Activated CD8-positive, alpha-beta T cell treated with anti-CD3 and anti-CD28 coated beads for 36 hours (primary cell): ENCODE measurements around the gene NTF3. TPM values are rescaled to one million over a fixed set of nuclear protein-coding genes. Genes with fewer than 3 reads are reported as not detected.

Experiments
- ATAC-seq: fragments of 200-7000 bp; cut with Tn5 transposase; one replicate; pipeline ENCODE4 v1.10.0; 2021; ENCODE audit warnings: mild to moderate bottlenecking, moderate library complexity
- CTCF ChIA-PET: fragments of 350-600 bp; sonication (Branson Sonifier 250); formaldehyde crosslinking; loops from one replicate; lab custom pipeline; 2021; ENCODE audit warnings: antibody characterized with exemption; lab: Charles Lee
- POLR2A ChIA-PET: fragments of 350-600 bp; sonication (Branson Sonifier 250); formaldehyde crosslinking; loops from one replicate; lab custom pipeline; 2021; ENCODE audit warnings: antibody characterized with exemption; lab: Charles Lee
- DNase-seq: peaks from one replicate; pipeline ENCODE4 v3.0.0-alpha.2; 2020
- H3K27ac Mint-ChIP-seq: one replicate; pipeline ENCODE4 v1.8.0; 2021; ENCODE audit warnings: mild to moderate bottlenecking, mixed read lengths
- H3K27me3 Mint-ChIP-seq: one replicate; pipeline ENCODE4 v1.8.0; 2021; ENCODE audit warnings: mixed read lengths
- H3K36me3 Mint-ChIP-seq: one replicate; pipeline ENCODE4 v1.8.0; 2021; ENCODE audit warnings: low read depth, mixed read lengths
- H3K4me1 Mint-ChIP-seq: one replicate; pipeline ENCODE4 v1.8.0; 2021; ENCODE audit warnings: low read depth, mixed read lengths
- H3K4me3 Mint-ChIP-seq: one replicate; pipeline ENCODE4 v1.8.0; 2021; ENCODE audit warnings: mild to moderate bottlenecking, moderate library complexity, mixed read lengths
- H3K9me3 Mint-ChIP-seq: one replicate; pipeline ENCODE4 v1.8.0; 2021; ENCODE audit warnings: mixed read lengths
- intact Hi-C: fragments of 100-400 bp; cut with micrococcal nuclease; formaldehyde crosslinking; loops from one replicate; pipeline ENCODE4 v1.10.0; 2022
- total RNA-seq, 2 experiments: library from RNA; stranded (reverse); gene quantifications; one replicate each; pipeline ENCODE4 v1.2.3, GENCODE V29; 2021
- TF ChIP-seq, protein P1 (sequence below): fragments of 200-600 bp; IDR thresholded peaks from one replicate; pipeline ENCODE4 v1.8.0; 2022; ENCODE audit warnings: antibody characterized with exemption, mild to moderate bottlenecking

The NTF3 gene
- total RNA-seq, 2 experiments from 2014 or later = not detected

DNA sequence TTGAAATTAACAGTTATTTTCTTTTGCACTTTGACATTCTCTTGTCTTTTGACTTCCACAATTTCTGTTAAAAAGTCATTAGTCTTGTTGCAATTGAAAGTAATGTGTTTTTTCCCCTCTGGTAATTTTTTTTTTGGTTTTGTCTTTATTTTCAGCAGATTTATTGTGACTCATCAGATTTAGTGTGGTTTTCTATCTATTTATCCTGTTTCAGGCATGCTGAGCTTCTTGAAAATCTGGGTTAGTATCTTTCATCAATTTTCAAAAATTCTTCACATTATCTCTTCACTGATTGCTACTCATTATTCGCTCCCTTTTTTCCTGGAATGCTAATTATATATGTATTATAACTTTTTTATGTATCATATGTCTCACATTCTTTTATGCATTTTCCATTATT, 15.3 kb upstream of the NTF3 start:
- H3K4me3 Mint-ChIP-seq = no peak overlapping the region
- DNase-seq (no peak), ATAC-seq (no peak)
- TF ChIP-seq, protein P1, sequence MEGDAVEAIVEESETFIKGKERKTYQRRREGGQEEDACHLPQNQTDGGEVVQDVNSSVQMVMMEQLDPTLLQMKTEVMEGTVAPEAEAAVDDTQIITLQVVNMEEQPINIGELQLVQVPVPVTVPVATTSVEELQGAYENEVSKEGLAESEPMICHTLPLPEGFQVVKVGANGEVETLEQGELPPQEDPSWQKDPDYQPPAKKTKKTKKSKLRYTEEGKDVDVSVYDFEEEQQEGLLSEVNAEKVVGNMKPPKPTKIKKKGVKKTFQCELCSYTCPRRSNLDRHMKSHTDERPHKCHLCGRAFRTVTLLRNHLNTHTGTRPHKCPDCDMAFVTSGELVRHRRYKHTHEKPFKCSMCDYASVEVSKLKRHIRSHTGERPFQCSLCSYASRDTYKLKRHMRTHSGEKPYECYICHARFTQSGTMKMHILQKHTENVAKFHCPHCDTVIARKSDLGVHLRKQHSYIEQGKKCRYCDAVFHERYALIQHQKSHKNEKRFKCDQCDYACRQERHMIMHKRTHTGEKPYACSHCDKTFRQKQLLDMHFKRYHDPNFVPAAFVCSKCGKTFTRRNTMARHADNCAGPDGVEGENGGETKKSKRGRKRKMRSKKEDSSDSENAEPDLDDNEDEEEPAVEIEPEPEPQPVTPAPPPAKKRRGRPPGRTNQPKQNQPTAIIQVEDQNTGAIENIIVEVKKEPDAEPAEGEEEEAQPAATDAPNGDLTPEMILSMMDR = no peak
- intact Hi-C loops = no loop called here
- no peaks in the 10 kb centered on the region for H3K4me1 Mint-ChIP-seq
- H3K36me3 Mint-ChIP-seq = no peaks in the 10 kb centered on the region
- H3K27ac Mint-ChIP-seq = no peak overlapping the region
- peaks cover 3% of the 10 kb centered on the region for H3K27me3 Mint-ChIP-seq
- H3K9me3 Mint-ChIP-seq = peaks cover 2% of the 10 kb centered on the region
- ChIA-PET POLR2A (no interaction called here), CTCF (no interaction called here)

GRCh38 chr12:5417500-5417899, 14.4 kb upstream of the NTF3 start:
- Mint-ChIP-seq H3K27me3 (peaks cover 3% of the 10 kb centered on the region), H3K9me3 (no peaks in the 10 kb centered on the region)

GRCh38 chr12:5428332-5429221, 3.3 kb upstream of the NTF3 start:
- H3K27me3 Mint-ChIP-seq = peaks cover 53% of the 10 kb centered on the region
- ChIA-PET POLR2A (no interaction called here), CTCF (interaction anchor here (1.0 kb wide), 1 partner anchor 49 kb away, joined by 3 read pairs; no protein-coding TSS in a partner anchor)
- no peak overlapping the region for H3K4me3 Mint-ChIP-seq
- ATAC-seq (no peak), DNase-seq (no peak)
- H3K36me3 Mint-ChIP-seq = no peaks in the 10 kb centered on the region
- peaks cover 14% of the 10 kb centered on the region for H3K4me1 Mint-ChIP-seq
- H3K27ac Mint-ChIP-seq = no peak overlapping the region
- TF ChIP-seq, protein P1 = no peak
- H3K9me3 Mint-ChIP-seq = no peaks in the 10 kb centered on the region
- intact Hi-C loops = no loop called here

More at GRCh38 chr12:5417500-5417899, 14.4 kb upstream of the NTF3 start:
- TF ChIP-seq, protein P1 = no peak
- CTCF ChIA-PET = no interaction called here
- no peak for DNase-seq
- no peaks in the 10 kb centered on the region for H3K36me3 Mint-ChIP-seq
- POLR2A ChIA-PET = no interaction called here
- no peaks in the 10 kb centered on the region for H3K4me1 Mint-ChIP-seq
- H3K4me3 Mint-ChIP-seq = no peak overlapping the region
- ATAC-seq = no peak
- H3K27ac Mint-ChIP-seq = no peak overlapping the region
- intact Hi-C loops = no loop called here

- H3K27ac Mint-ChIP-seq = no peak overlapping the region
- no peak for DNase-seq
- no peak for ATAC-seq
- peaks cover 14% of the 10 kb centered on the region for H3K4me1 Mint-ChIP-seq
- no peaks in the 10 kb centered on the region for H3K9me3 Mint-ChIP-seq
- H3K27me3 Mint-ChIP-seq = peaks cover 53% of the 10 kb centered on the region
- no peak overlapping the region for H3K4me3 Mint-ChIP-seq
- POLR2A ChIA-PET = interaction anchor here (0.6 kb wide), 1 partner anchor 75 kb away, joined by 3 read pairs; no protein-coding TSS in a partner anchor
- CTCF ChIA-PET = interaction anchor here (1.0 kb wide), 1 partner anchor 50 kb away, joined by 3 read pairs; no protein-coding TSS in a partner anchor
- H3K36me3 Mint-ChIP-seq = no peaks in the 10 kb centered on the region
- intact Hi-C loops = no loop called here
- TF ChIP-seq, protein P1 = no peak
Measured at GRCh38 chr12:5429741-5430557, 2.0 kb upstream of the NTF3 start.
